ENCODE data around the gene GPAT3. TPM values are rescaled to one million over a fixed set of nuclear protein-coding genes. Genes with fewer than 3 reads are reported as not detected.
"Not testable (repeated sequence)": the region's sequence is repeated elsewhere in the genome, so short reads cannot be mapped to it uniquely, and the experiment has no call there.

The GPAT3 gene
- total RNA-seq, 1 donor from 2014 or later: 38.9 TPM

DNA sequence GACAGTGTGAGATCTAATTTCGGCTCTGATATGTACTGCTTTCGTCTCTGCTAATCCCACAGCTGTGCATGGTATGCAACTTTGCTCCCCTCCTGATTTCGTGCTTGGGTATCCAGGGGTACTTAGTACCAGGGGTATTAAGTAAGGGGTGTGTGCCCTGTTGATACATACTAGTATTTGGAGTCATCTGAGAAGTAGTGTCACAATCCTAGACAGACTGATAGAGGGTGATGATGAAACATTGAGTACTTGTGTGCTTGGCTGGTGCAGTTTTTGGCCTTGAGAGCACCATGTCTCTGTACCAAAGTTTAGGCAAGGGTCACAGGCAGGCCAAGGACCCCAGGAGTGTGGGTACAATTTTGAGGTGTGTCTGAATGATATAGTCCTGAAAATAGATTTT is 10.9 kb downstream of the GPAT3 start:
- DNase-seq: no peak
- peak; percentile 78 for ATAC-seq
- intact Hi-C loops (cut with micrococcal nuclease): no loop called here

DNA sequence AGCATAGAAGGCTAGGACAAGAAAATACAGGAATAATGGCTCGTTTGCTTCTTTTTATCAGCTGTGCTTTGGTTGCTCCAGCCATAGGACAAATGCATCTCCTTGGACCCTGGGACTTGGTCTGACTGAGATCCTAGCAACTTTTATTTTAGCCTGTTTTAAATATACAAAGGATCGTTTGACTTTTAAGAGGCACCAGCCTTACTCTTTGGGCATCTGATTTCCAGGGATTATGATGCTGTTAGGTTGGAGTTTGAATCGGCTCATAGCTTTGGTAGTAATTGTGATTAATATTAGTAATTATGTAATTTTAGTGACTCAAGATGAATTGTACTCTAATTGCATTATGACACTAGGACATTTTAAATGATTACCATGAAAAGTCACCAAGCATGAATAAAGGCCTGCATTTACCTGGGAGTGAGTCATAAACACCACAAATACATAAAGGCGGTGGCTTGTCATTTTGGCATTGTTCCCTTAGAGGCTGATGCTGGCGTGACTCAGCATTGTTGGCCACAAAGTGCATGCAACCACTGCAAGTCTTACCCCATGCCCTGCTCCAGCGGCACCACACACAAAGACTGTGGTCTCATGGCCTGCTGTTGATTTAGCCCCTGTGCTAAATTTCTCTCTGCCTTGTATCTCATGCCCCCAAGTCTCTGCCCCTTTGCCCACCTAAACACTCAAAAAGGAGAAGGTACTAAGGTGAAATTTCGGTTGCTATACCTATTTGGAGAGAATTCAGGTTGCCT is 12.4 kb downstream of the GPAT3 start:
- DNase-seq: peak; percentile 67
- peak; percentile 86 for ATAC-seq
- intact Hi-C loops (cut with micrococcal nuclease): no loop called here

DNA sequence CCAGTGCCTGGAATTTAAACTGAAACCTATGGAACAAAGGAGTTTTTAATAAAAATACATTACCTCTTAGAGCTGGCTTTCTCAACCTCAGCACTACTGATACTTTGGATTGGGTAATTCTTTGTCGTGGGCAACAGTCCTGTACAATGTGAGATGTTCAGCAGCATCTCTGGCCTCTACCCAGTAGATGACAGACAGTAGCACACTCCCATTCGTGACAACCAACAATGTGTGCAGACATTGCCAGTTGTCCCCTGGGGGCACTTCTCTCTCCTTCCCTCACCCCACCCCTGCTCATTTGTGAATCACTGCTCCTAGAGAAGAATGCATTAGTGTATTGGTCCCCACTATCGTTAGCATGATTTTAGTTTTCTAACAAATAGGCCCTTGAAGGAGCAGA is 16.2 kb downstream of the GPAT3 start:
- intact Hi-C loops (cut with micrococcal nuclease): no loop called here
- peak; percentile 9 for ATAC-seq
- DNase-seq: no peak

DNA sequence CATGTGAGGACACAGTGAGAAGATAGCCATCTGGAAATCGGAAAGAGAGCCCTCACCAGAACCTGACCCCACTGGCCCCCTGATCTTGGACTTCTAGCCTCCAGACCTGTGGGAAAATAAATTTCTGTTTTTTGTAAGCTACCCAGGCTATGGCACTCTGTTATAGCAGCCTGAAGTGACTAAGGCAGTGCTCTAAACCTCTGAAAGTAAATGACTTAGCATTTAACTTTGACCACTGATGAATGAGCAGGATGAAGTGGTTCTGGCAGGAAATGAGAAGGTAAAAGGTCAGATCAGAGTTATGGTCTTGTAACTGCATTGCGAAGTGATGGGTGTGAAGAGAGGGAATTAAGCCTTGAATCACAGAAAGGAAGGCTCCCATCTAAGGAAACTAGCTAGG is 17.0 kb downstream of the GPAT3 start:
- intact Hi-C loops (cut with micrococcal nuclease): no loop called here
- ATAC-seq (peak; percentile 16), DNase-seq (no peak)

DNA sequence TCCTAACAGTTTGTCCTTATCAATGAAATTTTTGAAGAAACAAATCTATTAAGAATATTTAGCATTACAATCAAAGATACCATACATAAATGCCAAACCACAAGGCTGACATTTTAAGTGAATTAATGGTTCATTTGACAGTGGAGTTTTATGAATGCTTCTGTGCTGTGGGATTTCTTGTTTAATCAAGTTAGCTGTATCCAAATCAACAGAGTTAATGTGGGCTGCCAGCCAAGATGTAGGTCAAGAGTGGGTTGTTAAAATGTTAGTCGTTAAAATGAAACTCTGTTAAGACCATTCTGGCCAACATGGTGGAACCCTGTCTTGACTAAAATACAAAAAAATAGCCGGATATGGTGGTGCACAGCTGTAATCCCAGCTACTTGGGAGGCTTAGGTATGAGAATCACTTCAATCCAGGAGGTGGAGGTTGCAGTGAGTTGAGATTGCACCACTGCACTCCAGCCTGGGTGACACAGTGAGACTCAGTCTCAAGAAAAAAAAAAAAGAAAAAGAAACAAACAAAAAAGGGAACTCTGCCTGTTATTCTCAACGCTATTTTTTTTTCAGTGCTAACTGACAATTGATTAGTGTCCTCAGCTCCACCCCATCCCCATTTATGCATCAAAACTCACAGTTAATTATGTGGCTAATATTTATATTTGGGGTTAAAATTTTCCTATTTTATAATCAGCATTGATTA is 20.2 kb downstream of the GPAT3 start:
- no peak for ATAC-seq
- intact Hi-C loops (cut with micrococcal nuclease): no loop called here
- no peak for DNase-seq

DNA sequence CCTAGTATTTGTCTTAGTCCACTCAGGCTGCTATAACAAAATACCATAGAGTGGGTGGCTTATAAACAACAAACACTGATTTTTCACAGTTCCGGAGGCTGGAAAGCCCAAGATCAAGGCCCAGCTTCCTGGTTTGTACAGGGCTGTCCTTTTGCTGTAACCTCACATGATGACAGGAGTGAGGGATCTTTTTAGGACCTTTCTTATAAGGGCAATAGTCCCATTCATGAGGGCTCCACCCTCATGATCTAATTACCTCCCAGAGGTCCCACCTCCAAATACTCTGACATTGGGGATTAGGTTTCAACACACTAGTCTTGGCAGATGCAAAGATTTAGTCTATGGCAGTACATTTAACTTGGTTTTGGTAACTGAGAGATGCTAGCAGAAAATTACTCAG is 20.9 kb downstream of the GPAT3 start:
- DNase-seq (no peak), ATAC-seq (no peak)
- intact Hi-C loops (cut with micrococcal nuclease): no loop called here

DNA sequence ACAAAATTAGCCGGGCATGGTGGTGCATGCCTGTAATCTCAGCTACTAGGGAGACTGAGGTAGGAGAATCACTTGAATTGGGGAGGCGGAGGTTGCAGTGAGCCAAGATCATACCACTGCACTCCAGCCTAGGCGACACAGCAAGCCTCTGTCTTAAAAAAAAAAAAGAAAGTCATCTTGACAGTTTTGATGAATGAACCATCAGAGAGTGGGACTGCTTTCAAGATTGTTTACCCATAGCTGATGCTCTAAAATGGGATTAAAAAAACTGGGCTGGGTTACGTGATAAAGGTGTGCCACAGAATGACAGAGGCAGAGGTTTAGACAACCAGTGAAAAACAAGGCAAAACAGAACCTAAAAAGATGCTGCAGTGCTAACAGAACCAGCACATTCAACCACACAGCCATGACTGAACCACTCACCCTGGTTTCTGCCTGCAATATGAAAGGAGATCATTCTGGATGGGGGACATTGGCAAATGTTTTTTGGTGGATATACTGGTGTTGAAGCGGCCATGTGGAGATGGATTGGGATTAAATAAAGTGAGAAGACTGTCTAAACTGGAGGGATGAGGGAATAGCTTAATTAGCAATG is 22.2 kb downstream of the GPAT3 start:
- ATAC-seq: no peak
- no peak for DNase-seq
- intact Hi-C loops (cut with micrococcal nuclease): no loop called here

DNA sequence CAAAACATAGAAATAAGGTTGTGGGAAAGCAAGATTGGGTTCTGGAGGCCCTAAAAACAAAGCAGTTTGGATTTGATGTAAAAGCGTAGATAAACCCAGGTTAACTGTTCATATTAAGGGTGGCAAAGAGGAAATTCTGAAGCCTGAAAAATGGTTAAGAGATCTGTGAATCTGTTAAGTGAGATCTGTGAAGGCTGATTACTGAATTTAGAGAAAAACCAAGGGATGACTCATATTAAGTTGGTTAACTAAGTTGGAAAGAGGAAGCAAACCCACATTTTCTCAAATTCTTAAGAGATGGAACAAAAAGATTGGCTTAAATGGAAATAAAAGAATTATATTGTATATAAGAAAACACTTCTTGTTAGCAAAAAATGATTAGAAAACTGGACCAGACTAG is 22.8 kb downstream of the GPAT3 start:
- intact Hi-C loops (cut with micrococcal nuclease): no loop called here
- DNase-seq (no peak), ATAC-seq (no peak)

DNA sequence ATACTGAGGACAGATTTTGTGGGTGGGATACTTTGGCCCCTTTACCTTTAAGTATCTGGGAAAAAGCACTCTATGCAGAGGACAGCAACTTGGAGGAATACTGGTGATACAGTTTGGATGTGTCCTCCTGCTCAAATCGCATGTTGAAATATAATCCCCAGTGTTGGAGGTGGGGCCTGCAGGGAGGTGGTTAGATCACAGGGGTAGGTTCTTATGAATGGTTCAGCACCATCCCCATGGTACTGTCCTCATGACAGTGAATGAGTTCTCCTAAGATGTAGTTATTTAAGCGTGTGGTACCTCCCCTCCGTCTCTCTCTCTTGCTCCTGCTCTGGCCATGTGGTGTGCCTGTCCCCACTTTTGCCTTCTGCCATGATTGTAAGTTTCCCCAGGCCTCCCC is 24.6 kb downstream of the GPAT3 start:
- intact Hi-C loops (cut with micrococcal nuclease): no loop called here
- peak; percentile 39 for ATAC-seq
- DNase-seq: no peak

DNA sequence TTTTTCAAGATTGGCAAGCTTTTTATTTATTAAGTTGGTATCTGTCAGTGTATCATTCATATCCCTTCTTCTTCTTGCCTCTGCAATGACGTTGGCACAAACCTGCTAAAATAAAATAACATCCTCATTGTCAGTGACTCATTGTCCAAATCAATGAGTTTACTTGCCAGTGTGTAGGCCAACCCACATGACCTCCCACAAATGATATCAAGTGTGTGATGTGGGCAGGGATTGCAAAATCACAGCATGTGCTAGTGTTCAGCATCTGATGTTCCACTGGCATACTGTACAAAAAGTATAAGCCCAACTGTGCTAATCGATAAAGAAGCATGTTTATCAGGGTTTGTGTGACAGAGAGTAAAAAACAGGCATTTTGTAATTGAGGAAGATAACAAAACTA is 25.5 kb downstream of the GPAT3 start:
- ATAC-seq: peak; percentile 79
- intact Hi-C loops (cut with micrococcal nuclease): no loop called here
- no peak for DNase-seq

DNA sequence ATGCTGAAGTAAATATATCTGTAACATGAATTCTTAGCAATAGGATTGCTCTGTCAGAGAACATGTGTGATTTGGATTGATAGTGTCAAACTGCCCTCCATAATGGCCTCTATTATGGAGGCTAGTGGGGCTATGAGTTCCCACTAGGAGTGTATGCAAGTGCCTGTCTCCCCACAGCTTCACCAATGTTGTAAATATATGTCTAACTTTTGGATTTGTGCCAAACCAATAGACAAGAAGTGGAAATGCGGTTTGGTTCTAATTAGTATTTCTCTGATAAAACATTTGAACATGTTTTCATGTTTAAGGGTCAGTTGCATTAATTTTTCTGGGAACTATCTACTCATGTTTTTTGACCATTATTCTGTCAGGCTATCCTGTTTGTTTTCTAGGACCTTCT is 28.1 kb downstream of the GPAT3 start:
- intact Hi-C loops (cut with micrococcal nuclease): no loop called here
- ATAC-seq: no peak

DNA sequence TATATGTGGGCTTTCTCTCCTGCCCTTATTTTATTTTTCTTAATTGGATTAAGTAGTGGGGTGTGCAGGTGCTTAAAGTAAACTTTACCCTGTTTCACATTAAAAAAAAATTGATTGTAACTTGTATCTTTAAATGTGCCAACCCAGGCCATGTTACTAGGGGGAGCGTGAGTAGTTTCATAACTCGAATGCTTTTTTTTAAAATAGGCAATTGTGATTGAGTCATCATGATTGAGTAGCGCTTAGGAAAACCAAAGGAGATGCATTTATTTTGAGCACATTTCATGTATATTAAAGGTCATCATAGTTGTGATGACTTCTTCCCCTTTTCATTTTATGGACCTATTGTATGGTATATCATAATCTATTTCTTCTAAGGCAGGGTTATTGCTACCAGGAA is 32.2 kb downstream of the GPAT3 start:
- ATAC-seq: no peak
- DNase-seq: no peak
- intact Hi-C loops (cut with micrococcal nuclease): no loop called here

More for the DNA sequence above, 28.1 kb downstream of the GPAT3 start:
- DNase-seq: no peak

DNA sequence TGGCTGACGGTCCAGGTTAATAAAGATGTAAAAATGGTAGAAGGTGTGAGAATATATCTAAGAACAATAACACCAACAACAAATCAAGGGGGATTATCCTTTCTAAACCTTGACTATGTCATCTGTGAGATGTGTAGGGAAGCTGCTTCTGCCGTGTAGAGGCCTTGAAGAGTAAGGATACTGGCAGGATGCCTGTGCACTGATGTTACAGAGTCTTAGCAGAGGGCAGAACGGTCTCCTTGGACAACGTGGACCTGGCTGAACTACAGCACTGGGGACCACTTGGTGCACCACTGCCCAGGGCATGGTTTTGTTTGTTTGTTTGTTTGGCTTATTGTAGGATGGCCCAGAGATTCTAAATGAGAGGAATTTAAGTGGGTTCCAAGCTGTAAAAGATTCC is 33.5 kb downstream of the GPAT3 start:
- DNase-seq: no peak
- peak; percentile 60 for ATAC-seq
- intact Hi-C loops (cut with micrococcal nuclease): no loop called here

DNA sequence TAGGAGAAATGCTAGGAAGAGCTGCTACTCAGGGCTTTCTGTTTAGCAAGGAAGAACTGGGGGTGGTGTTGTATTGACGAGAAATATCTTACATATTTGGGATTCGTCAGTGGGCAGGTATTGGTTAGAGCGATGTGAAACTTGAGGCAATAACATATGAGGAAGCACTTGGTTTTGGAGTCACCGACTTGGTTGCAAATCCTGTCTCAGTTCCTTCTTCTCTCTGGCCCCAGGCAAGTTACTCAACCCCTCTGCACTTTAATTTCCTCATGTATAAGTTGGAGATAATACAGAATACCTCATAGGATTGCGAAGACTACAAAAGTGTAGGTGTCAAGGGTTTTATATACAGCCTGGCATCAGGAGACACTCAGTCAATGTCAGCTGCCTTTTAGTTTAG is 34.1 kb downstream of the GPAT3 start:
- intact Hi-C loops (cut with micrococcal nuclease): no loop called here
- DNase-seq (no peak), ATAC-seq (peak; percentile 29)

DNA sequence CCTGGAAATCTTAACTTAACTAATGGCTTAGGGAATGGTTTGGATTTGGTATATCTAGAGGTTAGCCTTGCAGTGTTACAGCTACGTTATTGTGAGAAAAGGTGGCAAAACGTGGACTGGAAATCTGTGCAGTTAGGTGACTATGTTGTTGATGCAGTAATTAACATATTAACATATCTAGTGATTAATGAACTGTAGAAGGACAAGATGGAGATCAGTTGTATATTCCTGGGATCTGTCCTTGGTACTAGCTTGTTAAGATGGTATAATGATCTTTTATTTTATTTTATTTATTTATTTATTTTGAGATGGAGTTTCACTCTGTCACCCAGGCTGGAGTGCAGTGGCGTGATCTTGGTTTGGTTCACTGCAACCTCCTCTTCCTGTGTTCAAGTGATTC is 36.9 kb downstream of the GPAT3 start:
- ATAC-seq: no peak
- intact Hi-C loops (cut with micrococcal nuclease): no loop called here
- no peak for DNase-seq

DNA sequence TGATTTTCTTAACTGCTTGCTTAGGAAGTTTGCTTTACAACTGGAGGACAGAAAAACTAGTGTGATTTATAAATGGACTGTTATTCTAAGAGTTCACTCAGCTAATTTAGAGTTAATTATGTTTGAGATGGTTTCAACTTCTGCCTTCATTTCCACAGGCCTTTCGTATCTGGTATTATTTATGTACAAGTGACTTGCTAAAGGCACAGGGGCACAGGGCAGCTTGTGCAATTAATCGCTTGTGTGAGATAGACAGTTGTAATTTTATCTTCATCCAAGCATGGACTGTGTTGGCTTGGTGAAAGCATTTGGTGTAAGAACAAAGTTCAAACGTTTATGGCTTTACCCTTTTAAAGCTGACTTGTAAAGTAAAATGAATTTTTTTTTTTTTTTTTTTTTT is 38.3 kb downstream of the GPAT3 start:
- intact Hi-C loops (cut with micrococcal nuclease): no loop called here
- ATAC-seq (peak; percentile 86), DNase-seq (no peak)

DNA sequence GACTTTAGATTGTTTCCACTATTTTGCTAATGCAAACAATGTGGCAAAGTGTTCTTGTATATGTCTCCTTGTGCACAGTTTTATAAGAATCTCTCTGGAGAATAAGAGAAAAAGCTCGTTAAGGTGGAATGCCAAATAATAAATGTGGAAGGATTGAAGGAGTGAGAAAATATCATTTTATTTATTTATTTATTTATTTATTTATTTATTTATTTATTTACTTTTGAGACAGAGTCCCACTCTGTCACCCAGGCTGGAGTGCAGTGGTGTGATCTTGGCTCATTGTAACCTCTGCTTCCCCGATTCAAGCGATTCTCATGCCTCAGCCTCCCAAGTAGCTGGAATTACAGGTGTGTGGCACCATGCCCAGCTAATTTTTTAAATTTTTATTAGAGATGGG is 40.3 kb downstream of the GPAT3 start:
- ATAC-seq; intact Hi-C loops (cut with micrococcal nuclease); DNase-seq: not testable (repeated sequence)

DNA sequence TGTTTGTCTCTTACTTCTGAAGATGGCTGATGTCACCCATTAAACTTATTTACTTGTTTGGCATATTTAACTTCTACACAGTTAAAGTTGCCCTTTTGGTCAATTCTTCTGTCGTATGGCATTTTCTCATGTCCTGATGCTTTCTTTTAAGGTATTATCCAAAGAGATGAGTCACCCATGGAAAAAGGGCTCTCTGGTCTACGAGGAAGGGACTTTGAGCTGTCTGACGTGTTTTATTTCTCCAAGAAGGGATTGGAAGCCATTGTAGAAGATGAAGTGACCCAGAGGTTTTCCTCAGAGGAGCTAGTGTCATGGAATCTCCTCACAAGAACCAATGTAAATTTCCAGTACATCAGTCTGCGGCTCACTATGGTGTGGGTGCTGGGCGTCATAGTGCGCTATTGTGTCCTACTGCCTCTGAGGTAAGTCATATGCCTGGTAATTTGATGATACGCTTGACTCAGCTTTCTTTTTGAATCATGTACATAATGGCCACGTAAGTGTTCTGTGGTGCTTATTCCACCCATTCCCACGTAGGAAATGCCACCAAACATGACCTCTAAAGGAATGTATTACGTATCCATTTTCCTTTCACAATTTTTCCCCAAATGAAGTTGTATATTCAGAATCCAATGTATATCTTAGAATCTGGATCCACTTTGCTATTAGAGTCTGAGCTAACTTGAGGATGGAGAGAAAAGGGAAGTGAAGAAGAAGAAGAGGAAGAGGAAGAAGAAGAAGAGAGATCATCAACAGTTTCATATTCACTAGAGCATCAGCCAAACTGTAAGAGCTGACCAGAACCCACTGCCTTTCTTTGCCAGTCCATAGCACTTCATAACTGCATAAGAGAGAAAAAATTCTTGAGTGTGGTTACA is 45.7 kb downstream of the GPAT3 start:
- ATAC-seq (no peak), DNase-seq (no peak)
- intact Hi-C loops (cut with micrococcal nuclease): no loop called here

DNA sequence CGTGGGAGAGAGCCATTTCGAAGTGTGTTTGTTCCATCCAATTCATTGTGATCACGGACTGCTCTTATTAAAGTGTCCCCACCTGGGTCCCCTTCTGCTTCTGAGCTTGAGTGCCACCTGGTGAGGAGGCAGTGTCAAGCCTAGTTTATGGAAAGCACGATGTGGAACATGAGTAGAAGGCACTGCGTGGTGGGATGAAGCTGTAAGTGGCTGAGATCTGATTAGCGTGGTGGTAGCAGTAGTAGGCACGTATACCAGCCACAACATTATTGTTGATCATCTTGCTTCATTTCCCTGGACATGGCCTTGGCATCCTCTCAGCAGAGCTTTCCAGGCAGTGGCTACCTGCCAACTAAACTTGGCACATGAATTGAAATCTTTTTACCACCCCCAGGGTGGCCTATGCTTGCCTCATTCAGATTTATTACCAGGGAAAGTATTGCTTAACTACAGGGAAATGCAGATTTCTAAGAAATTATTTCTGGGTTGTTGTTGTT is 46.4 kb downstream of the GPAT3 start:
- ATAC-seq: peak; percentile 88
- intact Hi-C loops (cut with micrococcal nuclease): no loop called here
- no peak for DNase-seq

All from left ventricle myocardium superior (tissue), 1 donor.